T-helper 2 cell treated with Interferon-gamma antibody and Interleukin-4, amounts not matched to agents 100 ng/mL and 5 ng/mL, for 36 hours (primary cell): Measurements from ENCODE around the gene LGR6. TPM values are rescaled to one million over a fixed set of nuclear protein-coding genes. Genes with fewer than 3 reads are reported as not detected.
"Not testable (repeated sequence)": the region's sequence is repeated elsewhere in the genome, so short reads cannot be mapped to it uniquely, and the experiment has no call there.

ENCODE experiments used
- intact Hi-C: fragments of 100-400 bp; cut with micrococcal nuclease; formaldehyde crosslinking; loops from one replicate; pipeline ENCODE4 v1.15.1; 2023
- total RNA-seq: library from RNA; stranded (reverse); gene quantifications from 2 replicates; pipeline ENCODE4 v1.2.3, GENCODE V29; 2022

The LGR6 gene
- total RNA-seq, 1 donor from 2014 or later = 0.43 TPM

- intact Hi-C loops = no loop called here
Observed at GRCh38 chr1:202234331-202235002, 40.9 kb downstream of the LGR6 start.

GRCh38 chr1:202235003-202235660, 41.5 kb downstream of the LGR6 start:
- intact Hi-C loops = no loop called here

GRCh38 chr1:202235856-202236837, 42.5 kb downstream of the LGR6 start:
- intact Hi-C loops = no loop called here

- intact Hi-C loops = no loop called here
Observed at GRCh38 chr1:202237052-202237451, 43.5 kb downstream of the LGR6 start.

- intact Hi-C loops = no loop called here
Observed at GRCh38 chr1:202238914-202239313, 45.3 kb downstream of the LGR6 start.

- intact Hi-C loops = not testable (repeated sequence)
Observed at GRCh38 chr1:202240226-202240625, 46.6 kb downstream of the LGR6 start.

GRCh38 chr1:202240956-202241355, 47.4 kb downstream of the LGR6 start:
- intact Hi-C loops = no loop called here

- intact Hi-C loops = no loop called here
Observed at GRCh38 chr1:202241376-202242079, 47.9 kb downstream of the LGR6 start.

- intact Hi-C loops = no loop called here
Observed at GRCh38 chr1:202242080-202242419, 48.5 kb downstream of the LGR6 start.

- intact Hi-C loops = no loop called here
Observed at GRCh38 chr1:202243006-202243405, 49.4 kb downstream of the LGR6 start.

- intact Hi-C loops = no loop called here
Observed at GRCh38 chr1:202244841-202245261, 51.3 kb downstream of the LGR6 start.

- intact Hi-C loops = no loop called here
Observed at GRCh38 chr1:202245391-202245790, 51.8 kb downstream of the LGR6 start.

GRCh38 chr1:202247104-202247503, 53.5 kb downstream of the LGR6 start:
- intact Hi-C loops = no loop called here

GRCh38 chr1:202247837-202248795, 54.5 kb downstream of the LGR6 start:
- intact Hi-C loops = no loop called here

GRCh38 chr1:202248861-202249260, 55.3 kb downstream of the LGR6 start:
- intact Hi-C loops = no loop called here

- intact Hi-C loops = no loop called here
Observed at GRCh38 chr1:202249436-202249835, 55.8 kb downstream of the LGR6 start.

GRCh38 chr1:202249846-202250245, 56.2 kb downstream of the LGR6 start:
- intact Hi-C loops = no loop called here

GRCh38 chr1:202250982-202251381, 57.4 kb downstream of the LGR6 start:
- intact Hi-C loops = no loop called here

GRCh38 chr1:202251424-202252256, 58.0 kb downstream of the LGR6 start:
- intact Hi-C loops = no loop called here
